Medulla oblongata (tissue), 1 donor: ENCODE measurements around the gene TBX20.
A peak's percentile ranks its signal among the peaks of the same experiment; 100 is the strongest.
"Not testable (repeated sequence)": the region's sequence is repeated elsewhere in the genome, so short reads cannot be mapped to it uniquely, and the experiment has no call there.

Source experiments
- DNase-seq: peaks from one replicate; pipeline ENCODE4 v3.0.0-alpha.2; 2015; ENCODE audit errors: extremely low spot score

The TBX20 gene

DNA sequence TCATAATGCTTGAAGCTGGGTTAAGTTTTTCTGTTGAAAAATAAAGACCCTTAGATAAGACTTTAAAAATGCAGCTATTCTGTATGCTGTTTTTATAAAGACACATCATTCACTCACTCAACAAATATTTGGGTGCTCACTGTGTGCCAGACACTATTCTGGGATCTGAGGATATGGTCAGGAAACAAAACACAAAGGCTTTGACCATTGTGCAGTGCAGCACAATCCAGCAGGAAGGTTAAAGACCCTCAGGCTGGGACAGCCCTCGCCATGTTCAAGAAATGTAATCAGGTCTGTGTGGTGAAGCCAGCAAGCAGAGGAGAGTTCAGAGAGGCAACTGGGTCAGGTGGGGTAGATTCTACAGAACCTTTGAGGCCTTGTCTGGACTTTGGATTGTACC lies 31.5 kb downstream of the TBX20 start:
- DNase-seq = not testable (repeated sequence)

- DNase-seq = not testable (repeated sequence)
These were observed 33.7 kb downstream of the TBX20 start for GRCh38 chr7:35220176-35220575.

DNA sequence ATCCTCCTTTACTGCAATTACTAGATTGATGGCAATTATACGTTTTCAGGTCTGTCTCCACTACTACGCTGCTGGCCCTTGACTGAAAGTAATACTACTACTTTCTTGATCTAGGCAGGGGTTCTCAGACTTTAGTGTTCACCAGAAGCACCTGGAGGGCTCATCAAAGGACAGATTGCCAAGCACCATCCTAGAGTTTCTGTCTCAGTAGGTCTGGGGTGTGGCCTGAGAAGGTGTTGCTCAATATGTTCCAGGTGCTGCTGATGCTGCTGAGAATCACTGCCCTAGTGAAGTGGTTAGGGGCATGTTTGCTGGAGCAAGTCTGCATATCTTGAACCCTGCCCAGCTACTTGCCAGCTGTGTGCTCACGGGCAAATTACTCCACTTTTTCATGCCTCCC lies 37.9 kb downstream of the TBX20 start:
- not testable (repeated sequence) for DNase-seq

- not testable (repeated sequence) for DNase-seq
These were observed 38.8 kb downstream of the TBX20 start for GRCh38 chr7:35215063-35215462.

- not testable (repeated sequence) for DNase-seq
These were observed 47.0 kb downstream of the TBX20 start for GRCh38 chr7:35206924-35207323.

DNA sequence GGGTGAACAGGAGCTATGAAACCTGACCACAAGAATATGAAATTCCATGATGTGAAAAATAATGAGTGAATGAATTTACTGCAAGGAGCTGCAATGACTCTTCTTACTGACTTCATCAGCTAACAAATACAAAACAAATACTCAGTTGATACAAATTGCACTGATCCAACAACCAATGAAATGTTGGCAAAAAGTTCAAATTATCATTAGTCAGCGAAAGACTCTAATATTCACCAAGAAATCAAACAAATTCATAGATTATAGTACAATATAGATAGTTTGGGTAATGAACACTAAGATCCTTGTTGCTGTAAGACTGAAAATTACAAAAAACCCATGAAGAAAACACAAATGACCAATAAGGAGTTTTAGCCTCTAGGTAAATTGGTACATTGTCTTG lies 49.0 kb downstream of the TBX20 start:
- DNase-seq = not testable (repeated sequence)

DNA sequence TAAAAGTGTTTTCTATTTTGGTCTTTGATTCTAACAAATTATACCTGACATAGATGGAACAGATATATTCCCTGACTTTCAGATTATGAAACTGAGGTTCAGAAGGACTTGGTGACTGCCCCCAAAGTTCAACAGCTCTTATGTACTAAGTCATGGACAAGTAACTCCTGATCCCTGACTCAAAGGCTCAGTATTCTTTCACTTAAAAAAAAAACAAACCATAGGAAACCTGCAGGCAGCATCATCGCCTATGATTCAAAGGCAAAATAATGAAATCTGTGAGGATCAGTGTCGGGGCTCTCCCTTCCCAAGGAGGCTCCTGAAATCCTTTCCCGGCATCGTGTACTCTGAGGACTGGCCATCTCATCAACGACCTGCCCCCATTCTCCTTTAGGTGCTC lies 49.9 kb downstream of the TBX20 start:
- not testable (repeated sequence) for DNase-seq

GRCh38 chr7:35202353-35202752 lies 51.5 kb downstream of the TBX20 start:
- DNase-seq = not testable (repeated sequence)

GRCh38 chr7:35200170-35200569 lies 53.7 kb downstream of the TBX20 start:
- not testable (repeated sequence) for DNase-seq

- DNase-seq = not testable (repeated sequence)
These were observed 55.3 kb downstream of the TBX20 start for GRCh38 chr7:35198370-35199140.

GRCh38 chr7:35191571-35191970 lies 62.3 kb downstream of the TBX20 start:
- not testable (repeated sequence) for DNase-seq

- not testable (repeated sequence) for DNase-seq
These were observed 63.6 kb downstream of the TBX20 start for GRCh38 chr7:35190146-35190773.

DNA sequence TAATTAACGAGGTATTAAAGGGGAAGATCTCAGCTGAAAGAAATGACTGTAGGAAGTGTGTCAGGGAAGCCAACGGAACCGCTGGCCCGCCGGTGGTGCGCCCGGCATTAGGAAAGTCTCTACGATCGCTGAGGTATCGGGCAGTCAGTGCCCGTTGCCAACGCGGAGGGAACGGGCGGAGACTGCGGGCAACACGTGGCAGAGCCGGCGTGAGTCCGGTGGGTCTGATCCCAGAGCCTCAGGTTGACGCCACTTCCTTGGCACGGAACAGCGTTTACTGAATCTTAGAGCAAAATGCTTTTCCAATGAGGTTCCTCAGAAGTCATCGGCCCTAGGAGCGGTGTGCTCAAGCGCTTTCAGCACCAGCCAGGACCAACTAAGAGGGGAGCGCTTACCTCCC lies 67.1 kb downstream of the TBX20 start:
- DNase-seq = peak; percentile 4

DNA sequence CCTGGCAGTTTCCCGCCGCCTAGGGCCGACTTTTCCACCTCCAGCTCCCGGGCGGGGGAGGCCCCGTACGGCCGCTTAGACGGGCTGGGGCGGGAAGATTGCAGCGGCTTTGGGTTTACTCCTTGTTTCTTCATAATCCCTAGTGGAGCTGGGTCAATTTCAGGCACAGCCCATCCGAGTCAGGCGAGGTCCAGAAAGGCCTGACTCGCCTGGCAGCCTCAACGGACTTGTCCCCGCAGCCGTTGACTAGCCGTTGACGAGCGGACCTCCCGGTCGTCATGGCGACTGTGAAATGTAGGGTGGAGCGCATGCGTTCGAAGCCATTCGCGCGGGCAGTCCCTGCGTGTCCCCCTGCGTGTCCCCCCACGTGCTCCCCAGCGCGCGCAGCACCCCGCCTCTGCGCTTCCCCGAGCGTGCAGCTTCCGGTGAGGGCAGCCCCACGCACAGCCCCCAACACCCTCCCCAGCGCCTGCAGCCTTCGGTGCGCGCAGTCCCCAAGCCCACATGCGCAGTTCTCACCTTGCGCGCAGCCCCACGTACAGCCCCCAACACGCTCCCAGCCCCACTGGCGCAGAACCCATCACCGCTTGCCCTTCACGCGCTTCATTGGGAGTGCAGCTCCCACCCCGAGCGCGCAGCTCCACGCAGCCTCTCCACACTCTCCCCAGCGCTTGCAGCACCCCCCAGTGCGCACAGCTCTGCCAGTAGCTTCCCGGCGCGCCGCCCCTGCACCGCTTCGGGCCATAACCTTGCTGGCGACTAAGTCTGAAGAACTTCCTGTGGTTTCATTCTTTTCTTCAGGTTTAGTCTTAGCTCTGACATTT lies 67.8 kb downstream of the TBX20 start:
- no peak for DNase-seq

DNA sequence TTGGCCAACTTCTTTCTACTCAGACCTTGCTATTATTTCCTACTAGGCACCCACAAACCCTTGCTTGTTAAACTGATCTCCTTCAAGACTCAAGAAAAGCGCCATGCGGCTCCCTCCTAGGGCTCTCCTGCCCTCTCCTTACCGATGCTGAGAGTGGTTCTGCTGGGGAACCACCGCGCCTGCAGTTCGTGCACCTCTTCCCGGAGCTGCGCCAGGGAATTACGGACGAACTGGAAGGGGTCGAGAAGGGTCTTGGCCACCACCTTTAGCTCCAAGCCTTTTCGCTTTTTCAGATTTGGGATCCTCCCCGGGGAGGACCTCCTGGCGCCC lies 68.4 kb downstream of the TBX20 start:
- DNase-seq = not testable (repeated sequence)

DNA sequence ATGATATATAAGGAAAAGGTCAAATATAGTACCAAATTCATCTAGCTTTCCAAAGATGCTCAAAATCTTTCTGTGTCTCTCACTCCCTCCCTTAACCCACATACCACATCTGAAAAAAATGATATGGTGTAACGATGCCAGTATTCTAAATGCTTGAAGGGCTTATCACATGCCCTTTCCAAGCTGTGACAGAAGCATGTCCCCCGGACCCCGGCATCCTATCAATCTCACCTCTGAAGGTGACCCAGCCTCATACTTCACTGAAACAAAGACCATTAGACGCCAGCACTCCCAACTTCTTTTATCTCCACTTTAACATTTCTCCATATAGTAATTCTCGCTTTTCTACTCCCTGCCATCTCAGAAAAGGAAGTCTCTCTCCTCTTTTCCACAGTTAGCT lies 68.9 kb downstream of the TBX20 start:
- DNase-seq = not testable (repeated sequence)

DNA sequence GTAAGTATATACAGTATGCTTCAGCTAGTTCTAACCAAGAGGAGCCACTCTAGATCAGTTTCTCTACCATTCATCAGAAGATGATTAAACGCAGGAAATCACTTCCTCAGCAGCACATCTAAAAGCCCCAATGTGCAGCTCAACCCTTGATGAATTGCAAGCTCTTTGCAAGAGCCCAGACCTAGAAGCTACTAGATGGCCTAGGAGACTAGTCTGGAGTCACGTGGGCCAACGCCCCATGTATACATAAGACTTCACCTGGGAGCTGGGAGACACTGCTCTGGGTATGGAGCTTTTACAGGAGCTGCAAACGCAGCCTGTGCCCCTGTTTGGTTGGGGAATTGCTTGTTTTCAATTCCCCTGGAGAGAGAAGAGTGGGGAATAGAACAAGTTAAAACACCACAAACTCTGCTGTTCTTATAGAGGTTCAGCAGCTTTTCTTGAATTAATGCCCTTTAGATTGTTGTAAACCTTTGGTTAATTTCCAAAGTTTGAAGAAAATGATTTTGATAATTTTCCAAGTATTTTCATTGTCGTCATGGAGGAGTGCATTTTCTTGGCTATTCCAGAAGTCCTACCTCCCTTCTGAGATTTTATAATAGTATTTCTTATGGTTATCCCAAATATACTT lies 69.9 kb downstream of the TBX20 start:
- DNase-seq = not testable (repeated sequence)

GRCh38 chr7:35180665-35181064 lies 73.2 kb downstream of the TBX20 start:
- not testable (repeated sequence) for DNase-seq

- DNase-seq = not testable (repeated sequence)
These were observed 80.7 kb downstream of the TBX20 start for GRCh38 chr7:35173176-35173575.

DNA sequence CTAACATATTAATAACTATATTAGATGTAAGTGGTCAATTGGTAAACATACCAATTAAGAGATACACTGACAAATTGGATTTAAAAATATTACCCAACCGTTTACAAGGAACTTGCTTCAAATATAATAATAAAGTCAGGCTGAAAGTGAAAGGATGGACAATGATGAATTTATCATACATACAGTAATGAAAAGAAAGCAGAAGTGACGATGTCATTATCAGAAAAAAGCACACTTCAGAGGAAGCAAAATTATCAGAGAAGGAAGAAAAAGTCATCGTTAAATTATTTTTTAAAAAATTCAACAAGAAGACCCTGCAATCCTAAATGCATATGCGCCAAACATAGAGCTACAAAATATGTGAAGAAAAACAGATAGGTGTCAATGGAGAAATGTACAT lies 81.8 kb downstream of the TBX20 start:
- not testable (repeated sequence) for DNase-seq

GRCh38 chr7:35167658-35168057 lies 86.2 kb downstream of the TBX20 start:
- not testable (repeated sequence) for DNase-seq

GRCh38 chr7:35167158-35167557 lies 86.7 kb downstream of the TBX20 start:
- not testable (repeated sequence) for DNase-seq
